Stomach (tissue), 4 donors: ENCODE measurements around the gene RPAP2.

Experiments used
- EP300 ChIP-seq: sonication (generic); formaldehyde crosslinking; IDR thresholded peaks from one replicate; pipeline ENCODE4 v1.6.1; 2017; ENCODE audit warnings: antibody characterized with exemption
- TF ChIP-seq, protein P1 (sequence below), 7 experiments: fragments of 450-650 bp in 4 of 7; fragments of 200-600 bp in 3 of 7; sonication (generic) in 3 of 7; IDR thresholded peaks; one replicate each; pipeline ENCODE4 v1.5.1; 2016 to 2019; ENCODE audit warnings: antibody characterized with exemption in 7 of 7, control low read depth in 2 of 7, mild to moderate bottlenecking in 1 of 7

DNA sequence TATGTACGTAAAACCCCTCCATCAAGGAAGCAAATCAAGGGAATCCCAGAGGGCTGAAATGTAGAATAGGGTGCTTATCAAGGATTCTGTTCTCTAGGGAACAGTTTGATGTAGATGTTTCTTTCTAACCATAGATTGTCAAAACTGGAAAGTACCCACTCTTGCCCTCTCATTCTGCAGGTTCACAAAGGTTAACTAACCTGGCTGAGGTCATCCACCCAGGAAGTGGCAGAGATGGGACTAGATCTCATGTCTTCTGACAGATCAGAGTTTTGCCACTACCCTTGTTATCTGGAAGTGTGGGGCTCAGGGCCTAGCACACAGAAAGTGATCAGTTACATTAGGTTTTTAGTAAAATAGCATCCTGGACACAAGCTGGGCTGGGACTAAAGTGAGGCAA, 140.4 kb downstream of the RPAP2 start:
- TF ChIP-seq, protein P1, sequence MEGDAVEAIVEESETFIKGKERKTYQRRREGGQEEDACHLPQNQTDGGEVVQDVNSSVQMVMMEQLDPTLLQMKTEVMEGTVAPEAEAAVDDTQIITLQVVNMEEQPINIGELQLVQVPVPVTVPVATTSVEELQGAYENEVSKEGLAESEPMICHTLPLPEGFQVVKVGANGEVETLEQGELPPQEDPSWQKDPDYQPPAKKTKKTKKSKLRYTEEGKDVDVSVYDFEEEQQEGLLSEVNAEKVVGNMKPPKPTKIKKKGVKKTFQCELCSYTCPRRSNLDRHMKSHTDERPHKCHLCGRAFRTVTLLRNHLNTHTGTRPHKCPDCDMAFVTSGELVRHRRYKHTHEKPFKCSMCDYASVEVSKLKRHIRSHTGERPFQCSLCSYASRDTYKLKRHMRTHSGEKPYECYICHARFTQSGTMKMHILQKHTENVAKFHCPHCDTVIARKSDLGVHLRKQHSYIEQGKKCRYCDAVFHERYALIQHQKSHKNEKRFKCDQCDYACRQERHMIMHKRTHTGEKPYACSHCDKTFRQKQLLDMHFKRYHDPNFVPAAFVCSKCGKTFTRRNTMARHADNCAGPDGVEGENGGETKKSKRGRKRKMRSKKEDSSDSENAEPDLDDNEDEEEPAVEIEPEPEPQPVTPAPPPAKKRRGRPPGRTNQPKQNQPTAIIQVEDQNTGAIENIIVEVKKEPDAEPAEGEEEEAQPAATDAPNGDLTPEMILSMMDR (IDR thresholded peaks at IDR 0.05), result no peak
- TF ChIP-seq EP300, result no peak
